GM12864 (cell line): ENCODE measurements around the gene SARNP.
"Not testable (repeated sequence)": the region's sequence is repeated elsewhere in the genome, so short reads cannot be mapped to it uniquely, and the experiment has no call there.

Source experiments
- DNase-seq: peaks from one replicate; pipeline ENCODE4 v3.0.0-alpha.2; 2011; ENCODE audit warnings: low read depth
- H3K4me3 ChIP-seq: 2 replicates; pipeline ENCODE4 v1.5.1; 2011; ENCODE audit warnings: mild to moderate bottlenecking, low read depth, low read length, control low read depth
- CTCF ChIP-seq: IDR thresholded peaks from 2 replicates; pipeline ENCODE4 v1.5.1; 2011; ENCODE audit warnings: low read depth, mild to moderate bottlenecking, moderate library complexity, low read length, control low read depth, inconsistent platforms; ENCODE audit errors: missing control alignments

SARNP gene

GRCh38 chr12:55838361-55838760 lies 20.8 kb upstream of the SARNP start:
- H3K4me3 ChIP-seq: no peak overlapping the region

GRCh38 chr12:55834400-55834799 lies 16.9 kb upstream of the SARNP start:
- not testable (repeated sequence) for DNase-seq, H3K4me3 ChIP-seq

More at GRCh38 chr12:55838361-55838760, 20.8 kb upstream of the SARNP start:
- TF ChIP-seq CTCF: no peak
- no peak for DNase-seq

GRCh38 chr12:55833056-55833455 lies 15.5 kb upstream of the SARNP start:
- H3K4me3 ChIP-seq: no peak overlapping the region
- no peak for DNase-seq
- no peak for TF ChIP-seq CTCF

DNA sequence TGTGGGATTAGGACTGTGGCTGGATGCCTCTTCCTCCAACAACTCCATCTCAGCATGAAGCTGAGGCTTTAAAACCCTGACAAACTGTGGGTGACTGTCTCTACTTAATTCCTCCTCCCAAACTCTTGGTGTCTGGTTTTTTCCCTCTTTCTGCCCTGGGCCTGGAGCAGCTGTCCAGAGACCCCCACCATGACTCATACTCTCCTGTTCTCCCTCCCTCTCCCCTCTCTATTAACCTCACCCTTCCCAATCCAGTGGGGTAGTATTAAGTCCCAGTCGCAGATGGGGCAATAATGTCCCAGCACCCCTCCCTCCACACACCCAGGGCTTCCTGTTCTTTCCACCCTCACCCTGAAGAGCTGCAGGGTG lies 13.9 kb upstream of the SARNP start:
- no peak overlapping the region for H3K4me3 ChIP-seq
- no peak for TF ChIP-seq CTCF
- no peak for DNase-seq

GRCh38 chr12:55830601-55831446 lies 13.3 kb upstream of the SARNP start:
- TF ChIP-seq CTCF: no peak
- no peak for DNase-seq
- H3K4me3 ChIP-seq: peak overlapping the region; percentile 76

GRCh38 chr12:55829967-55830600 lies 12.6 kb upstream of the SARNP start:
- TF ChIP-seq CTCF: no peak
- DNase-seq: no peak
- H3K4me3 ChIP-seq: peak overlapping the region; percentile 76

DNA sequence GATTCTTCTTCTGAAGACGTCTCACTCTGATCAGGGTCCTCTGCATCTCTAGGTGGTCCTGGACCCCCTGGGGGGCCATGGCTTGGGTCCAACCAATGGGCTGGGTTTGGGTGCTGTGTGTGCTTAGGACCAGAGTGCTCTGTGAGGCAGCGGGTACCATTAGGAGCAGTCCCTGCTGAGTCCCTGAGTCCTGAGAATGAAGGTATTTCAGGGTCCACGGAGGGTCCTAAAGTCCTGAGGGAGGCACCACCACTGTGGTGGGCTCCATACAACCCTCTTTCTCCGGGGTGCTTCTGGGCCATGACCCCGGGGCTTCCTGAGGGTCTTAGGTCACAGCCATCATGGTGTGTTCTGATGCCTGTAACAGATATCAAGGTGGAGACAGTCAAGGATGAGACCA lies 10.8 kb upstream of the SARNP start:
- TF ChIP-seq CTCF: no peak
- no peak for DNase-seq
- peak overlapping the region; percentile 76 for H3K4me3 ChIP-seq
